K562 (cell line): Measurements from ENCODE around the gene NKAIN4. TPM values are rescaled to one million over a fixed set of nuclear protein-coding genes. Genes with fewer than 3 reads are reported as not detected.

Experiments used
- ATF7 ChIP-seq: fragments of 450-650 bp; IDR thresholded peaks from 2 replicates; pipeline ENCODE4 v1.7.1; 2014; ENCODE audit warnings: mild to moderate bottlenecking, moderate library complexity
- C11orf30 ChIP-seq: fragments of 450-650 bp; IDR thresholded peaks from 2 replicates; pipeline ENCODE4 v1.6.1; 2016; ENCODE audit warnings: low read depth, mild to moderate bottlenecking
- ETV5 ChIP-seq: sonication (generic); formaldehyde crosslinking; IDR thresholded peaks from 2 replicates; pipeline ENCODE4 v1.4.0; 2020; ENCODE audit warnings: low read depth, mild to moderate bottlenecking, missing genetic modification reagents
- GATAD2B ChIP-seq: fragments of 450-650 bp; IDR thresholded peaks from 2 replicates; pipeline ENCODE4 v1.6.1; 2017; ENCODE audit warnings: mild to moderate bottlenecking, borderline replicate concordance
- MYC ChIP-seq, 2 experiments: fragments of 250-450 bp in 1 of 2; sonication (Bioruptor Pico) in 1 of 2; IDR thresholded peaks; 2 replicates each; pipeline versions ENCODE4 v1.5.1 to v1.6.1; 2012 to 2021; ENCODE audit warnings: low read depth in 2 of 2, borderline replicate concordance in 1 of 2, improper control_type of control experiment in 1 of 2, low read length in 1 of 2, mild to moderate bottlenecking in 1 of 2, moderate library complexity in 1 of 2
- NEUROD1 ChIP-seq: fragments of 150-350 bp; IDR thresholded peaks from 2 replicates; pipeline ENCODE4 v1.6.1; 2014; ENCODE audit warnings: borderline replicate concordance, low read length, low read depth; ENCODE audit not compliant: partially characterized antibody
- STAG1 ChIP-seq: sonication (generic); formaldehyde crosslinking; IDR thresholded peaks from 2 replicates; pipeline ENCODE4 v1.5.0; 2020; ENCODE audit warnings: missing genetic modification reagents, borderline replicate concordance
- ZNF232 ChIP-seq: sonication (generic); formaldehyde crosslinking; IDR thresholded peaks from 2 replicates; pipeline ENCODE4 v1.8.0; 2022; ENCODE audit warnings: mild to moderate bottlenecking, missing genetic modification reagents
- ZNF431 ChIP-seq: sonication (generic); formaldehyde crosslinking; IDR thresholded peaks from 2 replicates; pipeline ENCODE4 v1.8.0; 2022; ENCODE audit warnings: mild to moderate bottlenecking, missing genetic modification reagents
- ZNF592 ChIP-seq: fragments of 450-650 bp; IDR thresholded peaks from 2 replicates; pipeline ENCODE4 v1.6.1; 2017; ENCODE audit warnings: antibody characterized with exemption, mild to moderate bottlenecking
- ZNF77 ChIP-seq: fragments of 250-450 bp; sonication (Bioruptor Pico); IDR thresholded peaks from 2 replicates; pipeline ENCODE4 v1.5.0; 2020
- polyA plus RNA-seq, 8 experiments: library from polyadenylated mRNA; depleted of rRNA in 4 of 8; stranded (reverse) in 5 of 8; unstranded in 3 of 8; fragments of >200 nt; fragmentation: Nextera tagmentation in 2 of 8; fragmentation: Illumina TruSeq in 1 of 8; extraction: Ambion mirVana in 2 of 8; extraction: Trizol in 1 of 8; gene quantifications; 2 replicates each; pipeline versions ENCODE4 v1.2.1 to v1.2.3, GENCODE V29; 2011 to 2014; ENCODE audit warnings: inconsistent platforms in 1 of 8, missing spikeins in 1 of 8
- total RNA-seq, 7 experiments: library from RNA; depleted of rRNA in 6 of 7; stranded (reverse); fragments of >200 nt in 6 of 7; fragmentation: Illumina TruSeq in 2 of 7; extraction: Trizol in 2 of 7; gene quantifications; 2 replicates each; pipeline versions ENCODE4 v1.2.1 to v1.2.3, GENCODE V29; 2011 to 2021; ENCODE audit warnings: low replicate concordance in 1 of 7
- TF ChIP-seq, protein P1 (sequence below): sonication (generic); formaldehyde crosslinking; IDR thresholded peaks from 2 replicates; pipeline ENCODE4 v1.9.0; 2022; ENCODE audit warnings: mild to moderate bottlenecking, missing genetic modification reagents
- TF ChIP-seq, protein P2 (sequence below), 2 experiments: fragments of 450-650 bp; formaldehyde crosslinking in 1 of 2; IDR thresholded peaks; 2 replicates each; pipeline versions ENCODE4 v1.4.0 to v1.6.1; 2014 to 2020; ENCODE audit warnings: mild to moderate bottlenecking in 2 of 2, borderline replicate concordance in 1 of 2, low read depth in 1 of 2

The NKAIN4 gene
- total and polyA plus RNA-seq, 9 of the 15 experiments (the other 6 are each of a cell fraction or from before 2014, with no cell fraction given) = not detected

GRCh38 chr20:63216041-63216848 lies 38.0 kb downstream of the NKAIN4 start, which contains the start of gene YTHDF1 (continued):
- TF ChIP-seq, protein P1, sequence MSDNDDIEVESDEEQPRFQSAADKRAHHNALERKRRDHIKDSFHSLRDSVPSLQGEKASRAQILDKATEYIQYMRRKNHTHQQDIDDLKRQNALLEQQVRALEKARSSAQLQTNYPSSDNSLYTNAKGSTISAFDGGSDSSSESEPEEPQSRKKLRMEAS = peak; percentile 89
- TF ChIP-seq MYC (IDR thresholded peaks at IDR 0.05; ENCODE audit: low read depth, low read length) (peak; percentile 70), MYC (CRISPR knock-in tag; IDR thresholded peaks at IDR 0.05; ENCODE audit: borderline replicate concordance, low read depth) (no peak), ZNF232 (CRISPR knock-in tag) (0 out of 2 replicates have a peak, but pooled peaks have one; percentile 33), ZNF431 (CRISPR knock-in tag) (0 out of 2 replicates have a peak, but pooled peaks have one; percentile 27), C11orf30 (no peak), GATAD2B (no peak), ATF7 (peak; percentile 79; the same call in 1 of the 2 replicates), STAG1 (CRISPR knock-in tag) (0 out of 2 replicates have a peak, but pooled peaks have one; percentile 31), ZNF77 (CRISPR knock-in tag) (no peak), NEUROD1 (peak; percentile 32), ETV5 (no peak), ZNF592 (peak; percentile 68)
- TF ChIP-seq, protein P2, sequence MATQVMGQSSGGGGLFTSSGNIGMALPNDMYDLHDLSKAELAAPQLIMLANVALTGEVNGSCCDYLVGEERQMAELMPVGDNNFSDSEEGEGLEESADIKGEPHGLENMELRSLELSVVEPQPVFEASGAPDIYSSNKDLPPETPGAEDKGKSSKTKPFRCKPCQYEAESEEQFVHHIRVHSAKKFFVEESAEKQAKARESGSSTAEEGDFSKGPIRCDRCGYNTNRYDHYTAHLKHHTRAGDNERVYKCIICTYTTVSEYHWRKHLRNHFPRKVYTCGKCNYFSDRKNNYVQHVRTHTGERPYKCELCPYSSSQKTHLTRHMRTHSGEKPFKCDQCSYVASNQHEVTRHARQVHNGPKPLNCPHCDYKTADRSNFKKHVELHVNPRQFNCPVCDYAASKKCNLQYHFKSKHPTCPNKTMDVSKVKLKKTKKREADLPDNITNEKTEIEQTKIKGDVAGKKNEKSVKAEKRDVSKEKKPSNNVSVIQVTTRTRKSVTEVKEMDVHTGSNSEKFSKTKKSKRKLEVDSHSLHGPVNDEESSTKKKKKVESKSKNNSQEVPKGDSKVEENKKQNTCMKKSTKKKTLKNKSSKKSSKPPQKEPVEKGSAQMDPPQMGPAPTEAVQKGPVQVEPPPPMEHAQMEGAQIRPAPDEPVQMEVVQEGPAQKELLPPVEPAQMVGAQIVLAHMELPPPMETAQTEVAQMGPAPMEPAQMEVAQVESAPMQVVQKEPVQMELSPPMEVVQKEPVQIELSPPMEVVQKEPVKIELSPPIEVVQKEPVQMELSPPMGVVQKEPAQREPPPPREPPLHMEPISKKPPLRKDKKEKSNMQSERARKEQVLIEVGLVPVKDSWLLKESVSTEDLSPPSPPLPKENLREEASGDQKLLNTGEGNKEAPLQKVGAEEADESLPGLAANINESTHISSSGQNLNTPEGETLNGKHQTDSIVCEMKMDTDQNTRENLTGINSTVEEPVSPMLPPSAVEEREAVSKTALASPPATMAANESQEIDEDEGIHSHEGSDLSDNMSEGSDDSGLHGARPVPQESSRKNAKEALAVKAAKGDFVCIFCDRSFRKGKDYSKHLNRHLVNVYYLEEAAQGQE (IDR thresholded peaks at IDR 0.05; ENCODE audit: borderline replicate concordance) = peak; percentile 87
- TF ChIP-seq, protein P2 (CRISPR knock-in tag; IDR thresholded peaks at IDR 0.05; ENCODE audit: low read depth) = peak; percentile 53; the same call in 1 of the 2 replicates
